22Rv1 (cell line): Measurements from ENCODE around the gene PCSK6.

Experiments
- ZFX ChIP-seq: fragments of 450-650 bp; IDR thresholded peaks from 2 replicates; pipeline ENCODE4 v1.6.1; 2017; ENCODE audit warnings: antibody characterized with exemption, borderline replicate concordance
- TF ChIP-seq, protein P1 (sequence below): fragments of 450-650 bp; IDR thresholded peaks from 2 replicates; pipeline ENCODE4 v1.5.1; 2017; ENCODE audit warnings: mild to moderate bottlenecking

GRCh38 chr15:101449471-101450402 is 39.8 kb downstream of the PCSK6 start:
- TF ChIP-seq, protein P1, sequence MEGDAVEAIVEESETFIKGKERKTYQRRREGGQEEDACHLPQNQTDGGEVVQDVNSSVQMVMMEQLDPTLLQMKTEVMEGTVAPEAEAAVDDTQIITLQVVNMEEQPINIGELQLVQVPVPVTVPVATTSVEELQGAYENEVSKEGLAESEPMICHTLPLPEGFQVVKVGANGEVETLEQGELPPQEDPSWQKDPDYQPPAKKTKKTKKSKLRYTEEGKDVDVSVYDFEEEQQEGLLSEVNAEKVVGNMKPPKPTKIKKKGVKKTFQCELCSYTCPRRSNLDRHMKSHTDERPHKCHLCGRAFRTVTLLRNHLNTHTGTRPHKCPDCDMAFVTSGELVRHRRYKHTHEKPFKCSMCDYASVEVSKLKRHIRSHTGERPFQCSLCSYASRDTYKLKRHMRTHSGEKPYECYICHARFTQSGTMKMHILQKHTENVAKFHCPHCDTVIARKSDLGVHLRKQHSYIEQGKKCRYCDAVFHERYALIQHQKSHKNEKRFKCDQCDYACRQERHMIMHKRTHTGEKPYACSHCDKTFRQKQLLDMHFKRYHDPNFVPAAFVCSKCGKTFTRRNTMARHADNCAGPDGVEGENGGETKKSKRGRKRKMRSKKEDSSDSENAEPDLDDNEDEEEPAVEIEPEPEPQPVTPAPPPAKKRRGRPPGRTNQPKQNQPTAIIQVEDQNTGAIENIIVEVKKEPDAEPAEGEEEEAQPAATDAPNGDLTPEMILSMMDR: no peak
- no peak for TF ChIP-seq ZFX
